ENCODE measurements around the gene TRIM13. TPM values are rescaled to one million over a fixed set of nuclear protein-coding genes. Genes with fewer than 3 reads are reported as not detected.

The TRIM13 gene
- total RNA-seq, 1 experiment from 2014 or later = 13.4 TPM

- no TSS peak for BruUV-seq (replicated peaks)
Measured at GRCh38 chr13:50011461-50011860, 14.6 kb downstream of the TRIM13 start.

DNA sequence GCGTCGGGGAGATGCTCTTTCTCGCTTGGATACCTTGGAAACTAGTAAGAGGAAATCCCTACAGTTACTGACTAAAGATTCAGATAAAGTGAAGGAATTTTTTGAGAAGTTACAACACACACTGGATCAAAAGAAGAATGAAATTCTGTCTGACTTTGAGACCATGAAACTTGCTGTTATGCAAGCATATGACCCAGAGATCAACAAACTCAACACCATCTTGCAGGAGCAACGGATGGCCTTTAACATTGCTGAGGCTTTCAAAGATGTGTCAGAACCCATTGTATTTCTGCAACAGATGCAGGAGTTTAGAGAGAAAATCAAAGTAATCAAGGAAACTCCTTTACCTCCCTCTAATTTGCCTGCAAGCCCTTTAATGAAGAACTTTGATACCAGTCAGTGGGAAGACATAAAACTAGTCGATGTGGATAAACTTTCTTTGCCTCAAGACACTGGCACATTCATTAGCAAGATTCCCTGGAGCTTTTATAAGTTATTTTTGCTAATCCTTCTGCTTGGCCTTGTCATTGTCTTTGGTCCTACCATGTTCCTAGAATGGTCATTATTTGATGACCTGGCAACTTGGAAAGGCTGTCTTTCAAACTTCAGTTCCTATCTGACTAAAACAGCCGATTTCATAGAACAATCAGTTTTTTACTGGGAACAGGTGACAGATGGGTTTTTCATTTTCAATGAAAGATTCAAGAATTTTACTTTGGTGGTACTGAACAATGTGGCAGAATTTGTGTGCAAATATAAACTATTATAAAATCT lies 15.7 kb downstream of the TRIM13 start:
- Histone ChIP-seq H4K20me1 (ENCODE audit: insufficient read depth) (peaks cover 8% of the 10 kb centered on the region), H3K9me2 (ENCODE audit: insufficient read depth) (no peaks in the 10 kb centered on the region), H3K79me2 (ENCODE audit: low read depth) (peaks cover 15% of the 10 kb centered on the region; the same call in 1 of the 2 replicates), H3K4me1 (replicated peaks; ENCODE audit: insufficient read depth) (no peaks in the 10 kb centered on the region), H2AFZ (no peak overlapping the region), H3K36me3 (ENCODE audit: low read depth) (peaks cover 24% of the 10 kb centered on the region; the same call in 1 of the 2 replicates), H3F3A (ENCODE audit: insufficient read depth, low read depth) (peaks cover 19% of the 10 kb centered on the region), H3K27me3 (ENCODE audit: insufficient read depth, low read depth) (no peaks in the 10 kb centered on the region), H3K4me3 (no peak overlapping the region), H3K4me2 (no peak overlapping the region), H3K9me3 (ENCODE audit: insufficient read depth, low read depth) (no peaks in the 10 kb centered on the region), H3K27ac (no peak overlapping the region)
- no TSS peak for BruUV-seq (replicated peaks)
- POLR2A ChIA-PET (ENCODE audit: unreplicated experiment) = no interaction called here
- TF ChIP-seq, protein P1, sequence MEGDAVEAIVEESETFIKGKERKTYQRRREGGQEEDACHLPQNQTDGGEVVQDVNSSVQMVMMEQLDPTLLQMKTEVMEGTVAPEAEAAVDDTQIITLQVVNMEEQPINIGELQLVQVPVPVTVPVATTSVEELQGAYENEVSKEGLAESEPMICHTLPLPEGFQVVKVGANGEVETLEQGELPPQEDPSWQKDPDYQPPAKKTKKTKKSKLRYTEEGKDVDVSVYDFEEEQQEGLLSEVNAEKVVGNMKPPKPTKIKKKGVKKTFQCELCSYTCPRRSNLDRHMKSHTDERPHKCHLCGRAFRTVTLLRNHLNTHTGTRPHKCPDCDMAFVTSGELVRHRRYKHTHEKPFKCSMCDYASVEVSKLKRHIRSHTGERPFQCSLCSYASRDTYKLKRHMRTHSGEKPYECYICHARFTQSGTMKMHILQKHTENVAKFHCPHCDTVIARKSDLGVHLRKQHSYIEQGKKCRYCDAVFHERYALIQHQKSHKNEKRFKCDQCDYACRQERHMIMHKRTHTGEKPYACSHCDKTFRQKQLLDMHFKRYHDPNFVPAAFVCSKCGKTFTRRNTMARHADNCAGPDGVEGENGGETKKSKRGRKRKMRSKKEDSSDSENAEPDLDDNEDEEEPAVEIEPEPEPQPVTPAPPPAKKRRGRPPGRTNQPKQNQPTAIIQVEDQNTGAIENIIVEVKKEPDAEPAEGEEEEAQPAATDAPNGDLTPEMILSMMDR (conservative IDR thresholded peaks at IDR 0.05) = no peak
- TF ChIP-seq EZH2 (IDR thresholded peaks at IDR 0.05; ENCODE audit: low read depth) = no peak
- DNase-seq = no peak
- CTCF ChIA-PET = no interaction called here
- intact Hi-C loops (cut with micrococcal nuclease; ENCODE audit: unreplicated experiment) = no loop called here

More at GRCh38 chr13:50011461-50011860, 14.6 kb downstream of the TRIM13 start:
- POLR2A ChIA-PET (ENCODE audit: unreplicated experiment) = no interaction called here
- Histone ChIP-seq H3F3A (ENCODE audit: insufficient read depth, low read depth) (peaks cover 22% of the 10 kb centered on the region), H3K4me2 (no peak overlapping the region), H3K4me3 (no peak overlapping the region), H3K4me1 (replicated peaks; ENCODE audit: insufficient read depth) (no peaks in the 10 kb centered on the region), H3K79me2 (ENCODE audit: low read depth) (peaks cover 19% of the 10 kb centered on the region; the same call in 1 of the 2 replicates), H3K9me2 (ENCODE audit: insufficient read depth) (no peaks in the 10 kb centered on the region), H3K36me3 (ENCODE audit: low read depth) (peaks cover 28% of the 10 kb centered on the region; the same call in 1 of the 2 replicates), H2AFZ (no peak overlapping the region), H3K27me3 (ENCODE audit: insufficient read depth, low read depth) (no peaks in the 10 kb centered on the region), H3K27ac (no peak overlapping the region), H3K9me3 (ENCODE audit: insufficient read depth, low read depth) (no peaks in the 10 kb centered on the region), H4K20me1 (ENCODE audit: insufficient read depth) (peaks cover 8% of the 10 kb centered on the region)
- no peak for DNase-seq
- CTCF ChIA-PET = no interaction called here
- intact Hi-C loops (cut with micrococcal nuclease; ENCODE audit: unreplicated experiment) = no loop called here
- TF ChIP-seq, protein P1 (conservative IDR thresholded peaks at IDR 0.05) = no peak

DNA sequence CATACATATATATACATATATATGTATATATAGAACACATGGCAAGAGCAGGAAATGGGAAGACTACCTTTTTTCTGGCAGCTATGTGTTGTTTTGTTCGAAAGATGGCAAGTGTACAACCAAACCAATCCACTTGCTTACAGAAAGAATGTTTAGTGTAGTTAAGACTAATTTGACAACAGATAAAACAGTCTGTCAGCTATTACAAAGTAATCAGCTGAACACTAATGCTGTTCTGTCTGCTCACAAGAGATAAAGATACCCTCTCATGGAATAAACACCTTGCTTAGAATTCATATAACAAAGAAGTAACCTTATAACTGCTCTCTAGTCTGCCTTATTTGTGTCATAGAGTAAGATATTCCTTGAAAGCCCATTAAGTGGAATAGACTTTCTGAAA lies 17.5 kb downstream of the TRIM13 start:
- Histone ChIP-seq H3K27me3 (ENCODE audit: insufficient read depth, low read depth) (no peaks in the 10 kb centered on the region), H3K27ac (no peak overlapping the region), H3K4me3 (no peak overlapping the region), H3F3A (ENCODE audit: insufficient read depth, low read depth) (peaks cover 10% of the 10 kb centered on the region), H4K20me1 (ENCODE audit: insufficient read depth) (peaks cover 3% of the 10 kb centered on the region; the same call in 1 of the 2 replicates), H3K36me3 (ENCODE audit: low read depth) (peaks cover 24% of the 10 kb centered on the region; the same call in 1 of the 2 replicates), H3K4me1 (replicated peaks; ENCODE audit: insufficient read depth) (no peaks in the 10 kb centered on the region), H3K4me2 (no peak overlapping the region), H3K9me2 (ENCODE audit: insufficient read depth) (no peaks in the 10 kb centered on the region), H3K9me3 (ENCODE audit: insufficient read depth, low read depth) (no peaks in the 10 kb centered on the region), H3K79me2 (ENCODE audit: low read depth) (0 out of 2 replicates have a peak, but pooled peaks cover 10% of the 10 kb centered on the region), H2AFZ (no peak overlapping the region)
- CTCF ChIA-PET = no interaction called here
- TF ChIP-seq EZH2 (IDR thresholded peaks at IDR 0.05; ENCODE audit: low read depth) = no peak
- TF ChIP-seq, protein P1 (conservative IDR thresholded peaks at IDR 0.05) = no peak
- no TSS peak for BruUV-seq (replicated peaks)
- POLR2A ChIA-PET (ENCODE audit: unreplicated experiment) = interaction anchor here (0.6 kb wide), 1 partner anchor 17 kb away, joined by 3 read pairs; no protein-coding TSS in a partner anchor
- intact Hi-C loops (cut with micrococcal nuclease; ENCODE audit: unreplicated experiment) = no loop called here
- no peak for DNase-seq

All from PC-9 (cell line).